IMR-90 (cell line): ENCODE results near the gene SLC15A3. TPM values are rescaled to one million over a fixed set of nuclear protein-coding genes. Genes with fewer than 3 reads are reported as not detected.

Experiments
- ATAC-seq: fragments of 200-7000 bp; cut with Tn5 transposase; 2 replicates; pipeline ENCODE4 v1.9.1; 2020; ENCODE audit warnings: low read depth, mild to moderate bottlenecking, moderate library complexity
- BruUV-seq: library from RNA; stranded (reverse); fragments of 400-500 nt; replicated peaks from 2 replicates; lab custom pipeline; 2021; lab: Mats Ljungman, UMichigan
- CTCF ChIA-PET: fragments of 300-600 bp; formaldehyde crosslinking; extraction: SDS; loops from one replicate; lab custom pipeline; 2021; ENCODE audit warnings: antibody characterized with exemption; lab: Yijun Ruan, JAX
- POLR2A ChIA-PET: fragments of 300-600 bp; sonication (Branson Sonifier 250); formaldehyde crosslinking; loops from one replicate; lab custom pipeline; 2022; ENCODE audit warnings: antibody characterized with exemption; ENCODE audit not compliant: unreplicated experiment; lab: Charles Lee
- DNase-seq: peaks from one replicate; pipeline ENCODE4 v3.0.0; 2013
- H2AFZ ChIP-seq: replicated peaks from 2 replicates; pipeline ENCODE3; 2013; ENCODE audit warnings: low read length, mild to moderate bottlenecking; ENCODE audit not compliant: poor library complexity
- H2AK5ac ChIP-seq: 2 replicates; pipeline ENCODE4 v1.6.1; 2013; ENCODE audit warnings: low read depth, low read length, inconsistent platforms
- H2AK9ac ChIP-seq: replicated peaks from 2 replicates; pipeline ENCODE3; 2013; ENCODE audit warnings: mild to moderate bottlenecking, low read depth, low read length, moderate library complexity; ENCODE audit not compliant: poor library complexity
- H2BK120ac ChIP-seq: 2 replicates; pipeline ENCODE4 v1.6.1; 2013; ENCODE audit warnings: low read depth, low read length, inconsistent platforms
- H2BK15ac ChIP-seq: 3 replicates; pipeline ENCODE4 v1.6.1; 2013; ENCODE audit warnings: low read depth, low read length, inconsistent platforms
- H2BK20ac ChIP-seq: 2 replicates; pipeline ENCODE4 v1.6.1; 2013; ENCODE audit warnings: low read depth, mild to moderate bottlenecking, inconsistent platforms, low read length, moderate library complexity
- H2BK5ac ChIP-seq: 2 replicates; pipeline ENCODE4 v1.6.1; 2013; ENCODE audit warnings: mild to moderate bottlenecking, low read depth, low read length, inconsistent platforms; ENCODE audit not compliant: poor library complexity, severe bottlenecking
- H3K14ac ChIP-seq: replicated peaks from 2 replicates; pipeline ENCODE4 v1.6.1; 2013; ENCODE audit warnings: low read depth, low read length, inconsistent platforms
- H3K18ac ChIP-seq: 2 replicates; pipeline ENCODE4 v1.6.1; 2013; ENCODE audit warnings: low read depth, low read length, control low read depth
- H3K23ac ChIP-seq: 2 replicates; pipeline ENCODE4 v1.6.1; 2013; ENCODE audit warnings: low read depth, low read length, inconsistent platforms
- H3K27ac ChIP-seq: 2 replicates; pipeline ENCODE4 v1.5.1; 2013; ENCODE audit warnings: mild to moderate bottlenecking, control low read depth, low read length; ENCODE audit not compliant: insufficient read depth
- H3K27me3 ChIP-seq: 2 replicates; pipeline ENCODE4 v1.6.1; 2013; ENCODE audit warnings: low read length; ENCODE audit not compliant: control insufficient read depth, insufficient read depth
- H3K36me3 ChIP-seq: 2 replicates; pipeline ENCODE4 v1.6.1; 2013; ENCODE audit warnings: low read length, mixed read lengths; ENCODE audit not compliant: control insufficient read depth, insufficient read depth
- H3K4ac ChIP-seq: 2 replicates; pipeline ENCODE4 v1.6.1; 2013; ENCODE audit warnings: low read depth, low read length, inconsistent platforms
- H3K4me1 ChIP-seq: 2 replicates; pipeline ENCODE4 v1.6.1; 2013; ENCODE audit warnings: low read length, mixed read lengths; ENCODE audit not compliant: control insufficient read depth, insufficient read depth
- H3K4me2 ChIP-seq: 2 replicates; pipeline ENCODE4 v1.6.1; 2013; ENCODE audit warnings: low read depth, mild to moderate bottlenecking, control low read depth, low read length, moderate library complexity
- H3K4me3 ChIP-seq: 2 replicates; pipeline ENCODE4 v1.5.1; 2013; ENCODE audit warnings: low read depth, mild to moderate bottlenecking, control low read depth, low read length, moderate library complexity; ENCODE audit not compliant: insufficient read depth
- H3K56ac ChIP-seq: 2 replicates; pipeline ENCODE4 v1.6.1; 2013; ENCODE audit warnings: low read length, inconsistent platforms; ENCODE audit not compliant: insufficient read depth; ENCODE audit errors: extremely low read depth
- H3K79me1 ChIP-seq, 2 experiments: 2 replicates each; pipeline ENCODE4 v1.6.1; 2013; ENCODE audit warnings: low read length in 2 of 2, inconsistent platforms in 1 of 2, low read depth in 1 of 2
- H3K9ac ChIP-seq: 2 replicates; pipeline ENCODE4 v1.6.1; 2013; ENCODE audit warnings: low read depth, low read length, control low read depth
- H3K9me1 ChIP-seq: 2 replicates; pipeline ENCODE4 v1.6.1; 2013; ENCODE audit warnings: low read length, inconsistent platforms; ENCODE audit not compliant: insufficient read depth
- H3K9me3 ChIP-seq: 2 replicates; pipeline ENCODE4 v1.6.1; 2013; ENCODE audit warnings: low read length; ENCODE audit not compliant: control insufficient read depth, insufficient read depth
- H4K20me1 ChIP-seq: 2 replicates; pipeline ENCODE4 v1.6.1; 2013; ENCODE audit warnings: low read length, inconsistent platforms; ENCODE audit not compliant: insufficient read depth
- H4K5ac ChIP-seq: 2 replicates; pipeline ENCODE4 v1.6.1; 2013; ENCODE audit warnings: mild to moderate bottlenecking, low read depth, low read length, control low read depth
- H4K8ac ChIP-seq, 2 experiments: 2 replicates each; pipeline ENCODE4 v1.6.1; 2013; ENCODE audit warnings: low read depth in 2 of 2, low read length in 2 of 2, control low read depth in 1 of 2, inconsistent platforms in 1 of 2
- H4K91ac ChIP-seq: 2 replicates; pipeline ENCODE4 v1.6.1; 2013; ENCODE audit warnings: low read depth, low read length, inconsistent platforms; ENCODE audit not compliant: insufficient read depth
- BHLHE40 ChIP-seq: fragments of 150-350 bp; IDR thresholded peaks from 2 replicates; pipeline ENCODE4 v1.6.1; 2016; ENCODE audit warnings: mild to moderate bottlenecking, low read depth, low read length
- CEBPB ChIP-seq: IDR thresholded peaks from 2 replicates; pipeline ENCODE4 v1.6.1; 2012; ENCODE audit warnings: low read depth, low read length, improper control_type of control experiment
- CHD1 ChIP-seq: IDR thresholded peaks from 2 replicates; pipeline ENCODE4 v1.6.1; 2012; ENCODE audit warnings: low read depth, low read length, improper control_type of control experiment
- ELK1 ChIP-seq: fragments of 150-350 bp; IDR thresholded peaks from 2 replicates; pipeline ENCODE4 v1.6.1; 2016; ENCODE audit warnings: low read depth, mild to moderate bottlenecking, low read length, moderate library complexity, borderline replicate concordance
- FOS ChIP-seq: fragments of 150-350 bp; IDR thresholded peaks from 2 replicates; pipeline ENCODE4 v1.6.1; 2016; ENCODE audit warnings: low read depth, low read length
- MAFK ChIP-seq: IDR thresholded peaks from 2 replicates; pipeline ENCODE4 v1.6.1; 2012; ENCODE audit warnings: low read depth, low read length, improper control_type of control experiment
- MAZ ChIP-seq: IDR thresholded peaks from 2 replicates; pipeline ENCODE4 v1.6.1; 2012; ENCODE audit warnings: low read depth, mild to moderate bottlenecking, low read length, improper control_type of control experiment, moderate library complexity, borderline replicate concordance
- NFE2L2 ChIP-seq: fragments of 150-350 bp; IDR thresholded peaks from 2 replicates; pipeline ENCODE4 v1.6.1; 2016; ENCODE audit warnings: low read depth, mild to moderate bottlenecking, low read length
- POLR2A ChIP-seq: IDR thresholded peaks from 2 replicates; pipeline ENCODE4 v1.6.1; 2012; ENCODE audit warnings: mild to moderate bottlenecking, low read depth, low read length
- RAD21 ChIP-seq: IDR thresholded peaks from 2 replicates; pipeline ENCODE4 v1.6.1; 2012; ENCODE audit warnings: low read length, improper control_type of control experiment
- RCOR1 ChIP-seq: IDR thresholded peaks from 2 replicates; pipeline ENCODE4 v1.6.1; 2012; ENCODE audit warnings: mild to moderate bottlenecking, low read length, improper control_type of control experiment; ENCODE audit not compliant: insufficient replicate concordance
- SMC3 ChIP-seq: fragments of 150-350 bp; IDR thresholded peaks from 2 replicates; pipeline ENCODE4 v1.6.1; 2016; ENCODE audit warnings: low read depth, mild to moderate bottlenecking, antibody characterized with exemption, low read length, moderate library complexity
- WGBS, 2 experiments: methylation state at CpG; one replicate each; pipeline versions ENCODE4 v1.1.5 to v1.1.7; 2013; ENCODE audit warnings: missing lambda C conversion rate in 2 of 2; ENCODE audit not compliant: insufficient read length in 1 of 2; ENCODE audit errors: extremely low coverage in 2 of 2; 5-methylcytosine and 5-hydroxymethylcytosine counted together
- dilution Hi-C: fragments of 300-500 bp; cut with HindIII; formaldehyde crosslinking; loops from one replicate; pipeline ENCODE4 v1.14.3; 2018; ENCODE audit warnings: low sequenced_read_pairs; ENCODE audit not compliant: unreplicated experiment
- in situ Hi-C: fragments of 300-500 bp; cut with MboI; formaldehyde crosslinking; loops from 3 replicates; pipeline ENCODE4 v1.14.3; 2019; ENCODE audit warnings: low sequenced_read_pairs, inconsistent platforms, mixed read lengths
- intact Hi-C: fragments of 100-400 bp; cut with micrococcal nuclease; formaldehyde crosslinking; loops from 2 replicates; pipeline ENCODE4 v1.10.0; 2022
- polyA plus RNA-seq, 3 experiments: library from polyadenylated mRNA; depleted of rRNA; stranded (reverse); fragments of >200 nt; gene quantifications; 2 replicates each; pipeline ENCODE4 v1.2.3, GENCODE V29; 2012; ENCODE audit warnings: low replicate concordance in 1 of 3
- total RNA-seq: library from RNA; depleted of rRNA; stranded (reverse); fragments of >200 nt; gene quantifications from 2 replicates; pipeline ENCODE4 v1.2.3, GENCODE V29; 2012
- TF ChIP-seq, protein P1 (sequence below): fragments of 150-350 bp; IDR thresholded peaks from 2 replicates; pipeline ENCODE4 v1.6.1; 2017; ENCODE audit warnings: mild to moderate bottlenecking, antibody characterized with exemption, low read length, low read depth

SLC15A3 gene
- total and polyA plus RNA-seq, 2 of the 4 experiments (the other 2 are of a cell fraction), result 3.2 to 4.4 TPM

DNA sequence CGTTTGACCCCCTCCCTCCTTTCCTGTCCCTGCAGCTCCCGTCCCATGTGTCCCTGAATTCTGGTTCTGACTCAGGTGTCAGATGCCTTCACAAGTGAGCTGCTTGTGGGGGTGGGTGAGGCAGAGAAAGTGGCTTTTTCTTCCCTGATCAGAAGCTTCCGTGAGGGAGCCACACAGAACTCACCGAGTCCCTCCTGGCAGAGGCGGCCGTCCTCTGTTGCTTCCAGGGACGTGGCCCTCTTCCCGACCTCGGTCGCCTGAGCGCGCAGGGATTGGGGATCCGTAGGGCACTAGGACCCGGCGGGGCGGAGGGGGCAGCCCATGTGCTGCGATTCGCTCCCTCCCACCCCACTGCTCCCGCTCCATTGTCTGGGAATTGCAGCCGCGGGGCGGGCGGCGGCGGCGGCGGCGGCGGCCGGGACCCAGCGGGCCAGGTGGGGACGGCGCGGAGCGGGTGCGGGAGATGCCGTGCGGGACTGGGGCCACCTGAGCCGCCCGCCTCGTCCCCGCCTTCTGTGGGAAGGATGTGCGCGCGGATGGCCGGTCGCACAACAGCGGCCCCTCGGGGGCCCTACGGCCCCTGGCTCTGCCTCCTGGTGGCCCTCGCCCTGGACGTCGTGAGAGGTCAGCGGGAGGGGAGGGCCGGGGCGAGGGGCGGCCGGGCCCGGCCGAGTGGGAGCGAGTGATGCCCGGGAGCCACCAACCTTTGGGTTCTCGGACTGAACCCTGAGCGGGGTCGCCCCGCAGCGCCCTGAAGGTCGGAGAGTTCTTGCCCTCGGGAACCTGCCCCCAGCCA, 27.7 kb downstream of the SLC15A3 start, which contains the start of gene TMEM132A:
Gene TMEM132A, plus strand, starts transcription at position 351 of the 796 bp plus-strand sequence. Its CDS starts 174 bp downstream, at position 525.
- DNase-seq, result peak; percentile 68
- peak within 1 kb of the TSS; percentile 70 for H3K4ac ChIP-seq
- peak within 1 kb of the TSS; percentile 55; the same call in 1 of the 3 replicates for H2BK15ac ChIP-seq
- WGBS, 2 experiments, result 0% methylated on average over 12 of the region's 69 CpGs; no CpG with 5 or more reads in 1 of the 2 experiments
- 0 out of 2 replicates have a peak within 1 kb of the TSS, but pooled peaks have one; percentile 48 for H2BK20ac ChIP-seq
- H3K18ac ChIP-seq, result no peak within 1 kb of the TSS
- peak within 1 kb of the TSS; percentile 96 for H3K14ac ChIP-seq
- peak within 1 kb of the TSS; percentile 42 for H2AK5ac ChIP-seq
- no peaks in the 10 kb centered on the region for H3K9me3 ChIP-seq
- H2BK120ac ChIP-seq, result peak within 1 kb of the TSS; percentile 41; the same call in 1 of the 2 replicates
- no peak within 1 kb of the TSS for H2BK5ac ChIP-seq
- intact Hi-C loops, result no loop called here
- no TSS peak for BruUV-seq
- peak within 1 kb of the TSS; percentile 82 for H3K23ac ChIP-seq
- peak within 1 kb of the TSS; percentile 74; the same call in 1 of the 2 replicates for H4K5ac ChIP-seq
- H3K4me2 ChIP-seq, result peak within 1 kb of the TSS; percentile 94
- H3K9me1 ChIP-seq, result peaks cover 12% of the 10 kb centered on the region; the same call in 1 of the 2 replicates
- H3K4me1 ChIP-seq, result peaks cover 14% of the 10 kb centered on the region
- ChIA-PET CTCF (no interaction called here), POLR2A (no interaction called here)
- peaks cover 37% of the 10 kb centered on the region for H3K36me3 ChIP-seq
- no peaks in the 10 kb centered on the region for H3K27me3 ChIP-seq
- H3K4me3 ChIP-seq, result peak within 1 kb of the TSS; percentile 65
- peak within 1 kb of the TSS; percentile 59 for H3K9ac ChIP-seq
- H2AK9ac ChIP-seq, result peak within 1 kb of the TSS; percentile 96
- H3K56ac ChIP-seq, result peak within 1 kb of the TSS; percentile 21; the same call in 1 of the 2 replicates
- peaks cover 10 to 42% of the 10 kb centered on the region in 2 experiments; a peak in 3 of 4 replicates for H3K79me1 ChIP-seq
- H4K91ac ChIP-seq, result peak within 1 kb of the TSS; percentile 41
- H3K27ac ChIP-seq, result peak within 1 kb of the TSS; percentile 15; the same call in 1 of the 2 replicates
- peaks cover 17% of the 10 kb centered on the region for H4K20me1 ChIP-seq
- H2AFZ ChIP-seq, result peak within 1 kb of the TSS; percentile 95
- in situ Hi-C loops, result loop anchor here (25.0 kb wide), 1 partner anchor 1337 kb away; no protein-coding TSS in a partner anchor
- dilution Hi-C loops, result no loop called here
- peak within 1 kb of the TSS; percentile 76 to 77; a peak in 2 of 4 replicates for H4K8ac ChIP-seq
- ATAC-seq, result peak; percentile 95
- TF ChIP-seq CEBPB, result no peak
- peak; percentile 96 for TF ChIP-seq MAZ
- no peak for TF ChIP-seq RCOR1
- no peak for TF ChIP-seq CHD1
- peak; percentile 36; the same call in 1 of the 2 replicates for TF ChIP-seq POLR2A
- no peak for TF ChIP-seq NFE2L2
- TF ChIP-seq, protein P1, sequence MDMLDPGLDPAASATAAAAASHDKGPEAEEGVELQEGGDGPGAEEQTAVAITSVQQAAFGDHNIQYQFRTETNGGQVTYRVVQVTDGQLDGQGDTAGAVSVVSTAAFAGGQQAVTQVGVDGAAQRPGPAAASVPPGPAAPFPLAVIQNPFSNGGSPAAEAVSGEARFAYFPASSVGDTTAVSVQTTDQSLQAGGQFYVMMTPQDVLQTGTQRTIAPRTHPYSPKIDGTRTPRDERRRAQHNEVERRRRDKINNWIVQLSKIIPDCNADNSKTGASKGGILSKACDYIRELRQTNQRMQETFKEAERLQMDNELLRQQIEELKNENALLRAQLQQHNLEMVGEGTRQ, result peak; percentile 76
- TF ChIP-seq MAFK, result no peak
- TF ChIP-seq RAD21, result no peak
- no peak for TF ChIP-seq ELK1
- TF ChIP-seq FOS, result no peak
- TF ChIP-seq SMC3, result no peak
- TF ChIP-seq BHLHE40, result peak; percentile 19; the same call in 1 of the 2 replicates
